DMS114 treated with DMSO at 0.1 percent for 48 hours (cell line): ENCODE measurements around the gene FEM1B.

Source experiments
- DNase-seq: peaks from one replicate; lab custom pipeline; 2025; ENCODE audit not compliant: unreplicated experiment; lab: John Stamatoyannopoulos, UW

The FEM1B gene

GRCh38 chr15:68305420-68305871, 27.9 kb downstream of the FEM1B start:
- DNase-seq = no peak

- no peak for DNase-seq
These were observed 29.8 kb downstream of the FEM1B start for GRCh38 chr15:68307131-68307928.

GRCh38 chr15:68309024-68309423, 31.5 kb downstream of the FEM1B start:
- no peak for DNase-seq

GRCh38 chr15:68310178-68310803, 32.7 kb downstream of the FEM1B start:
- DNase-seq = no peak

- DNase-seq = no peak
These were observed 33.4 kb downstream of the FEM1B start for GRCh38 chr15:68310804-68311463.

- no peak for DNase-seq
These were observed 33.9 kb downstream of the FEM1B start for GRCh38 chr15:68311464-68311835.

- no peak for DNase-seq
These were observed 34.5 kb downstream of the FEM1B start for GRCh38 chr15:68311859-68312557.

- DNase-seq = no peak
These were observed 35.2 kb downstream of the FEM1B start for GRCh38 chr15:68312701-68313204.

GRCh38 chr15:68313501-68314410, 36.2 kb downstream of the FEM1B start:
- DNase-seq = no peak

- DNase-seq = no peak
These were observed 37.0 kb downstream of the FEM1B start for GRCh38 chr15:68314563-68314962.

GRCh38 chr15:68315035-68315434, 37.5 kb downstream of the FEM1B start:
- no peak for DNase-seq

GRCh38 chr15:68315495-68316031, 38.0 kb downstream of the FEM1B start:
- DNase-seq = no peak

GRCh38 chr15:68316061-68316804, 38.7 kb downstream of the FEM1B start:
- no peak for DNase-seq

GRCh38 chr15:68317281-68318007, 39.9 kb downstream of the FEM1B start:
- no peak for DNase-seq

- DNase-seq = no peak
These were observed 40.7 kb downstream of the FEM1B start for GRCh38 chr15:68318008-68318835.

- no peak for DNase-seq
These were observed 41.7 kb downstream of the FEM1B start for GRCh38 chr15:68318931-68319909.

GRCh38 chr15:68319997-68320396, 42.5 kb downstream of the FEM1B start:
- no peak for DNase-seq
